GM21526 (cell line): ENCODE data around the gene ZFYVE19.

Source experiments
- ATAC-seq: cut with Tn5 transposase; IDR thresholded peaks from one replicate; pipeline ENCODE4 v1.9.1; 2021; ENCODE audit warnings: moderate library complexity; ENCODE audit not compliant: unreplicated experiment, low FRiP score

ZFYVE19 gene

DNA sequence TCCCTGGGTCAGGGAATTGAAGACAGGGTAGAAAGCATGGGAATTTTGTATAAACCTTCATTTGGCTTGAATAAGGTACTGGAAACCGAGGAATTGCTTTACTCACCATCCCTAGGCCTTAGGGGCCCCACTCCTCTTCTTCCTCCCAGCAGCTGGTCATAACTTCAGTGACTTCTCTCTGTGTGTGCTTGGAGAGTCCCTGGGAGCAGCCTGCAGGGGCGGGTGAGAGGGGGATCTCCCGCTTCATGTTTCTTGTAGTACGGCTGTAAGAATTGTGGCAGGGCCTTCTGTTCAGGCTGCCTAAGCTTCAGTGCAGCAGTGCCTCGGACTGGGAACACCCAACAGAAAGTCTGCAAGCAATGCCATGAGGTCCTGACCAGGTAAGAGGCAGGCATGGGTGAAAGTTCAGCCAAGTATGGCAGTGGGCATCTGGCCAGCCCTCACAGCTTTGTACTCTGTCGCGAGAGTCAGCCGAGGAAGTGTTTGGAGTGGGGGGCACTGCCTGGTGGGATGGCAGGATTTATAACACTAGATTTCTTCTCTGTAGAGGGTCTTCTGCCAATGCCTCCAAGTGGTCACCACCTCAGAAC is 2.1 kb downstream of the ZFYVE19 start:
- ATAC-seq, result no peak

DNA sequence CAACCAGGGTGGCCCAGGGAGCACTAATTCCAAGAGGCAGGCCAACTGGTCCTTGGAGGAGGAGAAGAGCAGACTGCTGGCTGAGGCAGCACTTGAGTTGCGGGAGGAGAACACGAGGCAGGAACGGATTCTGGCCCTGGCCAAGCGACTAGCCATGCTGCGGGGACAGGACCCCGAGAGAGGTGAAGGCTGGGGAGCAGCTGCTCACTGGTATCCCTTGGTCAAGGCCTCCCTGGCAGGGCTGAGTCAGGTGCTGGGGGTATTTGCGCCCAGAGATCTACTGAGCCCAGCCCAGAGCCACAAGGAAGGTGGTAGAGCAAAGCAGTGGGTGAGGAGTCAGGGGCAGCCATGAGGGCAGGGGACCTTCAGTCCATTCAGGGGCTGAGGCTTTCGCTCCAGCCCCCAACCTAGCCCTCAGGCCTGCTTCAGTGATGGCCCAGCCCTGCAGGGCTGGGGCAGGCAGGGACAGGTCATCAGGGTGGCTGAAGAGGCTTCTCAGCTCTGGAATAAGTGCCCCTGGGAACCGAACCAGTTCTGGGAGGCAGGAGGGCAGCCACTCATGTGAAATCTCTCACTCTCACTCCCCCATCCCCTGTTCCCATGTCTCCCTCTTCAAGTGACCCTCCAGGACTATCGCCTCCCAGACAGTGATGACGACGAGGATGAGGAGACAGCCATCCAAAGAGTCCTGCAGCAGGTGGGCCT is 6.0 kb downstream of the ZFYVE19 start:
- ATAC-seq, result no peak

GRCh38 chr15:40815042-40815698 is 8.3 kb downstream of the ZFYVE19 start:
- no peak for ATAC-seq

DNA sequence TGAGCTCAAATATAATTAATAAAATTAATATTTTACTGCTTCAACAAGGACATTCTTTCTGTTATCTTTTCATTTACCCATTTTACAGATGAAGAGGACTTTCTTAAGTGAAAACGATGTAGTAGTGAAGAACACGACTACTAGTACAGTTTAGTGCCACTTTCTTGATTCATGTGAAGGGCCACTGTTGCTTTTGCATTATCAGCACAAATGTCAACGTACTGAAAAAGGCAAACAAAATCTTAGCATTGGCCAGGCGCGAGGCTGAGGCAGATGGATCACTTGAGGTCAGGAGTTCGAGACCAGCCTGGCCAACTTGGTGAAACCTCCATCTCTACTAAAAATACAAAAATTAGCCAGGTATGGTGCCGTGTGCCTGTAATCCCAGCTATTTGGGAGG is 12.2 kb downstream of the ZFYVE19 start:
- no peak for ATAC-seq

DNA sequence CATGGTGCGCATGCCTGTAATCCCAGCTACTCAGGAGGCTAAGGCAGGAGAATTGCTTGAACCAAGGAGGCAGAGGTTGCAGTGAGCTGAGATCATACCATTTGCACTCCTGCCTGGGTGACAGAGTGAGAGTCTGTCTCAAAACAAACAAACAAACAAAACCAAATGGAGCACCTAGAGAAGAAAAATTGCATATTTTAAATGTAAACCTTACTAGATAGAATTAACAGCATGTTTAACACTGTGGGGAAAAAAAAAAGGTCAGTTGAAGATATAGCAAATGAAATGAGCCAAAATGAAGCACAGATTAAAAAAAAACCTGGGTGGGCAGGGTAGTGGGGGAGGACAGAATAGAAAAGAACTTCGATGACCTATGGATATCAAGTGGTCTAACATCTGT is 14.3 kb downstream of the ZFYVE19 start:
- ATAC-seq, result no peak

DNA sequence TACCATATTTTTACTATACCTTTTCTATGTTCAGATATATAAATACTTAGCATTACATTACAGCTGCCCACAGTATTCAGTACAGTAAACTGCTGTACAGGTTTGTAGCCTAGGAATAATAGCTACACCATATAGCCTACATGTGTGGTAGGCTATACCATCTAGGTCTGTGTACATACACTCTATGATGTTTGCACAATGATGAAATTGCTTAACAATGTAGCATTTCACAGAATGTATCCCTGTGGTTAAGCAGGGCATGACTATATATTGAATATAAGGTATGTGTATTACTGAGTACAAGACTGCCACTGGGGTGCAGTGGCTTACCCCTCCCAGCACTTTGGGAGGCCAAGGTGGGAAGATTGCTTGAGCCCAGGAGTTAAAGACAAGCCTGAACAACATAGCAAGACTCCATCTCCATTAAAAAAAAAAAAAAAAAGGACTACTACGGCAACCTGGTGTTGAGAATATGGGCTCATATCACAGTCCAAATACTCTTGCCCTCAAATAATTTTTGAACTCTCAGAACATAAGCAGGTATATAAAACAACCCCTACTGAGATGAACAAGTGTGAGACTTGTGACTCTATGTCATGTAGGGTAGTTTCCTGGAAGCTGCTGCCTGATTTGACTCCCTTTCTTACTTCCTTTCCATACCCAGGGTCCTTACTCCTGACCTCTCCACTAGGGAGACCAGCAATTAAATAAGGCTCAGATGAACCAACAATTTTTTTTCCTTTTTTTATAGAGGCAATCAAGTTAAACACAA is 16.9 kb downstream of the ZFYVE19 start:
- ATAC-seq, result no peak

DNA sequence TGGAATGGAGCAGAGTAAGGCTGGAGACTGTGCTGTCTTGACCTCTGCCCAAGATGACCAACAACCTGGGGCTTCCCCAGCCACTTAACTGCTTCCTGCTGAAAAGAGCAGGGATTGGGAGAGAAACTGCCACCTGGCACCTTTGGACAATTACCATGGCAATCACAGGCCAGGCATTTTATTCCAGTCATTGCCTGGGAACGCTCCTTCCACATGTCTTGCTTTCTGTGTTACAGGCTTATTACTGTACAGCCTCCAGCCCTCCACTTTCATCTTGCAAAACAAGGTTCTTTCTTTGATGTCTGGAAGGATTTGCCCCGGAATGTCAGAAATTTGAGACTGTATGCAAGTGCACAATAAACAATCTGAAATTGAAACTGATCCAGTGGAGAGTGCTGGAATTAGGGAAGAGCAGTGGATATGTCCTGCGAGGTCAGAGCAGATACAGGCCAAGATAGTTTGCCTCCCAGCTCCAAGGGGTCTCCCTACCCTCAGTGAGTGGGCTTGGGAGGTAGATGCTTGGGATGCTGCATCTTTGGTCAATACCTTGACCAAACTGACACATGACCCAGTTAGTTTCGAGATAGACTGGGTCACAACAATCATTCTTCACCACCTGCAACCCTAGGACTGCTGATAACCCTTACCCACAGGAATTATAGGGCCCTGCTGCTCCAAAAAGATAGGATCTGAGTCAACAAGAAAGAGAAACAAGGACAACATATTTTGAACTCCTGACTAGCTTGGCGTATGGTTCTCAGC is 19.0 kb downstream of the ZFYVE19 start:
- no peak for ATAC-seq

DNA sequence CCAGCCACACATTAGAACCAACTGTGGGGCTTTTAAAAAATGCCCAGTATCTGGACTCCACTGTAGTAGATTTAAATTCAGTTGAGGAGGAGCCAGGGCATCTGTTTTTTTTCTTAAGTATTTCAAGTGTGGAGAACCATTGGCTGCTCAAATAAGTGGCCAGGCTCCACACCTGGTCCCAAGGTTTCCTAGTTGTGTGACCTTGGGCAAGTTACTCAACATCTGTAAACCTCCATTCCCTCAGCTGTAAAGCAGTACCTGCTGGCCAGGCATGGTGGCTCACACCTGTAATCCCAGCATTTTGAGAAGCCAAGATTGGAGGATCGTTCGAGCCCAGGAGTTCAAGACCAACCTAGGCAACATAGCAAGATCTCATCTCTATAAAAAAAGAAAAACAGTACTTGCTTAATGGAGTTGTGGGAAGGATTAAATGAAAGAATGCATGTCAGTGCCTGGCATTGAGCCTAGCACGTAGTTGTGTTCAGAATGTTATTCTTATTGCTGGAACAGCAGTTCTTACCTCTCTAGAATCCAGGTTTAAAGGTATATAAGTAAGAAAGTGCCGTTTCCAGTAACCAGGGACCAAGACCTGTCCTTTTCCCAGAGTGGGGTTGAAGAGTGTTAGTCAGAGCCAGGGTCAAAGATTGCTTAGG is 19.7 kb downstream of the ZFYVE19 start:
- no peak for ATAC-seq

GRCh38 chr15:40828447-40829036 is 21.7 kb downstream of the ZFYVE19 start, which contains the start of gene PPP1R14D:
Gene PPP1R14D (minus strand): TSS chr15:40828708. CDS start chr15:40828641, 67 bp downstream.
- no peak for ATAC-seq

DNA sequence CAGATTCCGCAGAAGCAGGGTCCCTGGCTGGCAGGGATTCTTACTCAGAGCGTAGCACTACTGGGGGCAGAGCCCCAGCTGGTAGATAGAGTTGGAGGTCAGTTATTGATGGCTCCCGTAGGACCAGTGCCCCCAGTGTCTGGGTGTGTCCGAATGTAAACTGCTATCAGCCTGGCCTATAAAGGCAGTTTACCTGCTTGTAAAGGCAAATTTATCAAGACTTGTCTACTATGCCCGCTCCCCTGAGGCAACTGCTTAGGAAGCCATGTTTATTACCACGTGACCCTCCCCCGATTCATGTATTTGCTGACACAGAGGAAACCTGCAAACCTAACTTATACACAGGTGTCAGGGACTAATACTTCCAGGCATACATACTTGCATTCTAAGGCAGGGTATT is 22.2 kb downstream of the ZFYVE19 start:
- no peak for ATAC-seq

DNA sequence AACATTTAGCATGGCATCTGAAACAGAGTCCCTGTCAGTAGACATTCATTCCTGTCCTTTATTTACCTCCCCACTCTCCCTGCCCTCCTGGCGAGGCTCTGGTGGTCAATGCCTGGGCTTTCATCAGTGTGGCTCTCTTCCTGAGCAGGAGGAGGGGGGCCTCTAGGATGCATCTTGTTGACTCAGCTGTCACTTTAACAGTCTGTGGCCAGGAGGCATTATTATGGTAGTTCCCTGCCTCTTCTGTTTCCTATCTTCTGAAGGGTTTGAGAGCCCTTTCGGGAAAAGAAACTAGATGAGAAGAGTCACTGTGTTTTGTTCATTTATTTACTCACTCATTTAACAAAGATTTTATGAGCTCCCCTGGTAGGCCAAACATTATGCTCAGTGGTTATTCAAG is 24.0 kb downstream of the ZFYVE19 start:
- no peak for ATAC-seq

DNA sequence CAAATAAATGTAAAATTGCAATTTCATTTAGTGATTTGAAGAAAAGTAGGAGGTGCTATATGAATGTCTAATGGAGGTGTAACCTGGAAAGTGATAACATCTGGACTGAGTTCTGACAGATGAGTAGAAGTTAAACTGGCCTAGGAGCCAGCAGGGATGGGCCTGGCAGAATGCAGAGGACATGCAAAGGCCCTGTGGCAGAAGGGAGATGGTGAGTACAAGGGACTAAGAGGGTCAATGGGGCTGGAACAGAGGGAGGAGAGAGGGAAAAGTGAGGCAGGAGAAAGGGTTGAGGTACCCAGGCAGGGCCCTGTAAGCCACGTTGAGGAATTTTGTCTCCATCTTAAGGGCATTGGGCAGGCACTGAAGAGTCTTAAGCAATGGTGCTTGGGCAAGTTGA is 25.0 kb downstream of the ZFYVE19 start:
- no peak for ATAC-seq

GRCh38 chr15:40832903-40833302 is 26.0 kb downstream of the ZFYVE19 start:
- no peak for ATAC-seq

GRCh38 chr15:40836020-40836419 is 29.1 kb downstream of the ZFYVE19 start:
- ATAC-seq, result no peak

DNA sequence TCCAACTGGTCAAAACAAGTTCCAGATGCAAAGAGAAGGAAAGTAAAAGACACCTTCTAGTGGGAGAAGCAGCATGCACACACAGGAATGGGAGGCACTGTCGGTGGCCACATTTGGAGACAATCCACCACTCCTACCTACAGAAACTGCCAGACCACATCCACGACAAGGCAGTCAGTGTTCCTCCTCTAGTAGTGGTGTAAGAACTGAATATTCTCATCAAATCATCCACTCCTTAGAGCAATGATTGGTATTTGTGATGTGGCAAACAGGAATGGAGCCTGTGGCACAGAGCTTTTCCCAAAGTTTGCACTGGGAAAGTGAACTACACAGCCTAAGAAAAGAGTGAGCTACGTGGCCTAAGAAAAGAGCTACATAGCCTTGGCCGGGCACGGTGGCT is 31.9 kb downstream of the ZFYVE19 start:
- no peak for ATAC-seq

GRCh38 chr15:40841741-40842140 is 34.9 kb downstream of the ZFYVE19 start:
- no peak for ATAC-seq

DNA sequence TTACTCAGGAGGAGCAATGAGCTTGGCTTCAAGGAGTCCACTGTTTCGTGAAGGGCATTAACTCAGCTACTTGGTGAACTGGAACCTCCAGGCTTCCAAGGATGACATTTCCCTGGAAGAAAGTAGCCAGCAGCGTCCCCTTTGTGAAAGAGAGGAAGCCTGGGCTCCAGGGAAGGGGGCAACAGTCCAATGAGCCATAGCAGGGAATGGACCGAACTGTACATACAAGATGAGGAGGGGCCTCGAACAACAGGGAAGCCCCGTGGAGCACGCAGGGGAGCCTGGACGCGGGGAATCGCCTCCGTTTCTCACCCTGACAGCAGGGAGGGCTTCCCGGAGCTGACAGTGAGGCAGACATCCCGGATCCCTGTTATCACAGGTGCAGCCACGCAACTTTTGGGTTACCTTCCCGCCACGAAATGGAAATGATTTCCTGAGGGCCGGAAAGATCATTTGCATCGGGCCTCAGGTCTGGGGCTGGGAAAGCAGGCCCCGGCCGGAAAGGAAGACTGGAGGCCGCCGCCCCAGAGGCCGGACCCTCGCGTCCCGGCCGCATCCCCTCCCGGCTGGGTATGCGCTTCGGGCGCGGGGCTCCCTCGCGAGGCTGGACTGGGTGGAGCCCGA is 36.5 kb downstream of the ZFYVE19 start:
- ATAC-seq, result no peak

- no peak for ATAC-seq
These were observed 37.2 kb downstream of the ZFYVE19 start, which contains the start of gene SPINT1 for GRCh38 chr15:40843885-40844695. Gene SPINT1 (plus strand): TSS chr15:40844048. CDS start chr15:40844555, 507 bp downstream.
